B cell (primary cell): ENCODE data around the gene SEPTIN1. TPM values are rescaled to one million over a fixed set of nuclear protein-coding genes. Genes with fewer than 3 reads are reported as not detected.
A peak's percentile ranks its signal among the peaks of the same experiment; 100 is the strongest.

Experiments used
- ATAC-seq: fragments of 200-7000 bp; cut with Tn5 transposase; one replicate; pipeline ENCODE4 v1.10.0; 2021; ENCODE audit warnings: low read depth, mild to moderate bottlenecking, moderate number of reproducible peaks, moderate library complexity
- CTCF ChIA-PET: fragments of 350-600 bp; sonication (Branson Sonifier 250); formaldehyde crosslinking; loops from one replicate; lab custom pipeline; 2021; ENCODE audit warnings: antibody characterized with exemption, inconsistent platforms; lab: Charles Lee
- POLR2A ChIA-PET: fragments of 350-600 bp; sonication (Branson Sonifier 250); formaldehyde crosslinking; loops from one replicate; lab custom pipeline; 2021; ENCODE audit warnings: antibody characterized with exemption; lab: Charles Lee
- DNase-seq: peaks from one replicate; pipeline ENCODE4 v3.0.0; 2013
- H2AFZ ChIP-seq: 2 replicates; pipeline ENCODE4 v1.6.1; 2012; ENCODE audit warnings: mild to moderate bottlenecking, low read depth, low read length; ENCODE audit not compliant: insufficient read depth, poor library complexity, severe bottlenecking
- H3K27ac ChIP-seq, 2 donors: 1 replicate in 1 of 2; 2 replicates in 1 of 2; pipeline ENCODE4 v1.5.1; 2012 to 2013; ENCODE audit warnings: low read length in 2 of 2, mild to moderate bottlenecking in 2 of 2, moderate library complexity in 1 of 2
- H3K27me3 ChIP-seq, 4 experiments: fragments of 200-600 bp in 1 of 4; sonication (generic) in 1 of 4; replicated peaks in 1 of 4; 1 replicate in 2 of 4; 2 replicates in 2 of 4; pipeline versions ENCODE4 v1.6.1 to v1.7.0; 2013 to 2016; ENCODE audit warnings: low read length in 3 of 4, mild to moderate bottlenecking in 2 of 4, mixed read lengths in 1 of 4, moderate library complexity in 1 of 4; ENCODE audit not compliant: insufficient read depth in 4 of 4, control insufficient read depth in 3 of 4; ENCODE audit errors: control extremely low read depth in 1 of 4
- H3K36me3 ChIP-seq, 2 experiments: replicated peaks in 1 of 2; 1 replicate in 1 of 2; 2 replicates in 1 of 2; pipeline versions ENCODE4 v1.6.1 to v1.7.1; 2013; ENCODE audit warnings: low read length in 1 of 2; ENCODE audit not compliant: insufficient read depth in 2 of 2, control insufficient read depth in 1 of 2; ENCODE audit errors: control extremely low read depth in 1 of 2, extremely low read depth in 1 of 2
- H3K4me1 ChIP-seq, 2 donors: fragments of 200-600 bp in 1 of 2; sonication (generic) in 1 of 2; 1 replicate in 1 of 2; 2 replicates in 1 of 2; pipeline versions ENCODE4 v1.5.1 to v1.6.1; 2013 to 2017; ENCODE audit warnings: low read length in 2 of 2; ENCODE audit not compliant: control insufficient read depth in 2 of 2, insufficient read depth in 2 of 2
- H3K4me2 ChIP-seq: replicated peaks from 2 replicates; pipeline ENCODE3; 2012; ENCODE audit warnings: mild to moderate bottlenecking, low read depth, low read length; ENCODE audit not compliant: poor library complexity, severe bottlenecking
- H3K4me3 ChIP-seq, 5 experiments: fragments of 200-600 bp in 1 of 5; sonication (generic) in 1 of 5; 1 replicate in 3 of 5; 2 replicates in 2 of 5; pipeline versions ENCODE4 v1.5.1 to v1.7.0; 2011 to 2016; ENCODE audit warnings: low read length in 4 of 5, mild to moderate bottlenecking in 4 of 5, low read depth in 2 of 5, control low read depth in 1 of 5, moderate library complexity in 1 of 5; ENCODE audit not compliant: insufficient read depth in 1 of 5; ENCODE audit errors: control extremely low read depth in 1 of 5, extremely low read depth in 1 of 5
- H3K79me2 ChIP-seq: fragments of 200-600 bp; sonication (generic); one replicate; pipeline ENCODE4 v1.6.0; 2016; ENCODE audit warnings: low read length; ENCODE audit not compliant: control insufficient read depth, insufficient read depth
- H3K9ac ChIP-seq: fragments of 200-600 bp; sonication (generic); 2 replicates; pipeline ENCODE4 v1.6.1; 2017; ENCODE audit warnings: mild to moderate bottlenecking, low read length, moderate library complexity
- H3K9me3 ChIP-seq, 3 donors: one replicate each; pipeline versions ENCODE4 v1.6.1 to v1.7.1; 2013; ENCODE audit warnings: low read length in 2 of 3; ENCODE audit not compliant: control insufficient read depth in 2 of 3, insufficient read depth in 1 of 3; ENCODE audit errors: control extremely low read depth in 1 of 3
- H4K20me1 ChIP-seq: 2 replicates; pipeline ENCODE4 v1.6.0; 2012; ENCODE audit warnings: mild to moderate bottlenecking, low read length; ENCODE audit not compliant: insufficient read depth, control insufficient read depth, poor library complexity, severe bottlenecking
- H3K27ac Mint-ChIP-seq: one replicate; pipeline ENCODE4 v1.8.0; 2021; ENCODE audit warnings: mixed read lengths
- H3K27me3 Mint-ChIP-seq: one replicate; pipeline ENCODE4 v1.8.0; 2021; ENCODE audit warnings: mixed read lengths
- H3K4me1 Mint-ChIP-seq: one replicate; pipeline ENCODE4 v1.8.0; 2021; ENCODE audit warnings: mixed read lengths
- H3K4me3 Mint-ChIP-seq: one replicate; pipeline ENCODE4 v1.8.0; 2021; ENCODE audit warnings: mixed read lengths
- H3K9me3 Mint-ChIP-seq: one replicate; pipeline ENCODE4 v1.8.0; 2022; ENCODE audit warnings: mixed read lengths; ENCODE audit not compliant: insufficient read depth
- CTCF ChIP-seq: fragments of 200-600 bp; IDR thresholded peaks from one replicate; pipeline ENCODE4 v1.8.0; 2022; ENCODE audit warnings: antibody characterized with exemption, mild to moderate bottlenecking
- EZH2 ChIP-seq: IDR thresholded peaks from 2 replicates; pipeline ENCODE4 v1.6.1; 2012; ENCODE audit warnings: borderline replicate concordance, low read depth, mild to moderate bottlenecking, moderate library complexity, low read length; ENCODE audit not compliant: insufficient read depth, poor library complexity, severe bottlenecking
- WGBS: methylation state at CpG from one replicate; pipeline ENCODE4 v1.1.5; 2013; ENCODE audit warnings: missing lambda C conversion rate; ENCODE audit not compliant: insufficient coverage; 5-methylcytosine and 5-hydroxymethylcytosine counted together
- intact Hi-C: fragments of 100-400 bp; cut with micrococcal nuclease; formaldehyde crosslinking; loops from one replicate; pipeline ENCODE4 v1.10.0; 2022
- polyA plus RNA-seq: library from polyadenylated mRNA; depleted of rRNA; stranded (reverse); fragments of >200 nt; gene quantifications from 2 replicates; pipeline ENCODE4 v1.2.3, GENCODE V29; 2012
- total RNA-seq, 2 donors: library from RNA; stranded (reverse); fragments of 120-200 nt in 1 of 2; gene quantifications; 1 replicate in 1 of 2; 2 replicates in 1 of 2; pipeline versions ENCODE4 v1.2.3 to v1.2.4, GENCODE V29; 2013 to 2022

The SEPTIN1 gene
- total and polyA plus RNA-seq, 2 donors (not counting 1 experiment from before 2014, with no cell fraction given) = 154 to 302 TPM

- POLR2A ChIA-PET = no interaction called here
- ATAC-seq (no peak), DNase-seq (peak; percentile 16)
- Histone ChIP-seq H4K20me1 (peaks cover 12% of the 10 kb centered on the region), H2AFZ (no peak overlapping the region), H3K9me3 (no peaks in the 10 kb centered on the region), H3K27ac (no peak overlapping the region), H3K4me2 (no peak overlapping the region), H3K4me1 (peaks cover 36 to 59% of the 10 kb centered on the region in 2 donors), H3K27me3 (no peaks in the 10 kb centered on the region), H3K9ac (no peak overlapping the region), H3K79me2 (peaks cover 37% of the 10 kb centered on the region), H3K4me3 (no peak overlapping the region), H3K36me3 (peaks cover 0 to 29% of the 10 kb centered on the region in 2 experiments)
- no peak for TF ChIP-seq CTCF
- no peak for TF ChIP-seq EZH2
- CTCF ChIA-PET = interaction anchor here (1.6 kb wide), 1 partner anchor 18 kb away, joined by 7 read pairs; the partner anchor contains the start of gene TBC1D10B
- no peaks in the 10 kb centered on the region for H3K27me3 Mint-ChIP-seq
- intact Hi-C loops = no loop called here
- peak overlapping the region; percentile 53 for H3K4me3 Mint-ChIP-seq
- H3K4me1 Mint-ChIP-seq = peaks cover 58% of the 10 kb centered on the region
- no peaks in the 10 kb centered on the region for H3K9me3 Mint-ChIP-seq
- WGBS = 91% methylated on average over 9 of the region's 14 CpGs
- H3K27ac Mint-ChIP-seq = peak overlapping the region; percentile 61
These were observed 29.6 kb downstream of the SEPTIN1 start for GRCh38 chr16:30352488-30353401.
